WTC11 (cell line): ENCODE results near the gene TLCD1. TPM values are rescaled to one million over a fixed set of nuclear protein-coding genes. Genes with fewer than 3 reads are reported as not detected.

Experiments
- ATAC-seq: fragments of 200-7000 bp; cut with Tn5 transposase; 2 replicates; pipeline ENCODE4 v1.10.0; 2021; ENCODE audit warnings: mild to moderate bottlenecking, moderate library complexity
- CTCF ChIA-PET: fragments of 300-600 bp; sonication (Branson Sonifier 250); formaldehyde crosslinking; loops from one replicate; lab custom pipeline; 2021; ENCODE audit warnings: antibody characterized with exemption; lab: Charles Lee
- POLR2A ChIA-PET: fragments of 350-600 bp; sonication (Branson Sonifier 250); formaldehyde crosslinking; loops from one replicate; lab custom pipeline; 2021; ENCODE audit warnings: antibody characterized with exemption; lab: Charles Lee
- DNase-seq: peaks from one replicate; pipeline ENCODE4 v3.0.0; 2021; ENCODE audit warnings: low spot score
- H3K27ac Mint-ChIP-seq: 2 replicates; pipeline ENCODE4 v1.8.0; 2021; ENCODE audit warnings: mixed read lengths
- H3K27me3 Mint-ChIP-seq: 2 replicates; pipeline ENCODE4 v1.8.0; 2021; ENCODE audit warnings: low read depth, mild to moderate bottlenecking, moderate library complexity, mixed read lengths
- H3K36me3 Mint-ChIP-seq: 2 replicates; pipeline ENCODE4 v1.8.0; 2021; ENCODE audit warnings: mixed read lengths
- H3K4me1 Mint-ChIP-seq: 2 replicates; pipeline ENCODE4 v1.8.0; 2022; ENCODE audit warnings: mixed read lengths
- H3K4me3 Mint-ChIP-seq: 2 replicates; pipeline ENCODE4 v1.8.0; 2021; ENCODE audit warnings: mild to moderate bottlenecking, moderate library complexity, mixed read lengths
- H3K9me3 Mint-ChIP-seq: 2 replicates; pipeline ENCODE4 v1.8.0; 2021; ENCODE audit warnings: mixed read lengths
- CREM ChIP-seq: sonication (generic); formaldehyde crosslinking; IDR thresholded peaks from 2 replicates; pipeline ENCODE4 v1.8.1; 2022; ENCODE audit warnings: mild to moderate bottlenecking, missing genetic modification reagents, moderate library complexity
- ETV6 ChIP-seq: sonication (generic); formaldehyde crosslinking; IDR thresholded peaks from 2 replicates; pipeline ENCODE4 v1.8.1; 2022; ENCODE audit warnings: mild to moderate bottlenecking, missing genetic modification reagents
- FOXJ3 ChIP-seq: sonication (generic); formaldehyde crosslinking; IDR thresholded peaks from 2 replicates; pipeline ENCODE4 v1.9.0; 2021; ENCODE audit warnings: missing genetic modification reagents, mild to moderate bottlenecking, borderline replicate concordance
- MXD4 ChIP-seq: fragments of 250-450 bp; sonication (Bioruptor Pico); IDR thresholded peaks from 2 replicates; pipeline ENCODE4 v1.8.0; 2021; ENCODE audit warnings: mild to moderate bottlenecking, moderate library complexity, borderline replicate concordance
- NFATC4 ChIP-seq: fragments of 250-450 bp; sonication (Bioruptor Pico); IDR thresholded peaks from 2 replicates; pipeline ENCODE4 v1.9.0; 2021; ENCODE audit warnings: mild to moderate bottlenecking
- RELA ChIP-seq: sonication (generic); formaldehyde crosslinking; IDR thresholded peaks from 2 replicates; pipeline ENCODE4 v1.8.1; 2022; ENCODE audit warnings: missing genetic modification reagents, mild to moderate bottlenecking, borderline replicate concordance
- SOX15 ChIP-seq: fragments of 250-450 bp; sonication (Bioruptor Pico); IDR thresholded peaks from 2 replicates; pipeline ENCODE4 v1.9.0; 2021; ENCODE audit warnings: mild to moderate bottlenecking
- TP53 ChIP-seq: sonication (generic); formaldehyde crosslinking; IDR thresholded peaks from 2 replicates; pipeline ENCODE4 v1.8.1; 2023; ENCODE audit warnings: mild to moderate bottlenecking, missing genetic modification reagents
- ZNF671 ChIP-seq: fragments of 250-450 bp; sonication (Bioruptor Pico); IDR thresholded peaks from 2 replicates; pipeline ENCODE4 v1.8.0; 2021; ENCODE audit warnings: mild to moderate bottlenecking
- total RNA-seq: library from RNA; stranded (reverse); gene quantifications from 3 replicates; pipeline ENCODE4 v1.2.3, GENCODE V29; 2021
- TF ChIP-seq, protein P1 (sequence below): sonication (generic); formaldehyde crosslinking; IDR thresholded peaks from 2 replicates; pipeline ENCODE4 v1.8.1; 2023; ENCODE audit warnings: mild to moderate bottlenecking, missing genetic modification reagents, moderate library complexity
- TF ChIP-seq, protein P2 (sequence below): sonication (generic); formaldehyde crosslinking; IDR thresholded peaks from 2 replicates; pipeline ENCODE4 v1.8.1; 2022; ENCODE audit warnings: mild to moderate bottlenecking, missing genetic modification reagents, moderate library complexity, borderline replicate concordance
- TF ChIP-seq, protein P3 (sequence below): sonication (generic); formaldehyde crosslinking; IDR thresholded peaks from 2 replicates; pipeline ENCODE4 v1.8.1; 2022; ENCODE audit warnings: mild to moderate bottlenecking, moderate library complexity, missing genetic modification reagents
- TF ChIP-seq, protein P4 (sequence below): sonication (generic); formaldehyde crosslinking; conservative IDR thresholded peaks from 2 replicates; pipeline ENCODE4 v1.8.1; 2022; ENCODE audit warnings: mild to moderate bottlenecking, missing genetic modification reagents
- TF ChIP-seq, protein P5 (sequence below): sonication (generic); formaldehyde crosslinking; IDR thresholded peaks from 2 replicates; pipeline ENCODE4 v1.8.0; 2023; ENCODE audit warnings: missing genetic modification reagents, mild to moderate bottlenecking, borderline replicate concordance
- TF ChIP-seq, protein P6 (sequence below): sonication (generic); formaldehyde crosslinking; IDR thresholded peaks from 2 replicates; pipeline ENCODE4 v1.8.0; 2023; ENCODE audit warnings: mild to moderate bottlenecking, missing genetic modification reagents
- TF ChIP-seq, protein P7 (sequence below): fragments of 250-450 bp; sonication (Bioruptor Pico); IDR thresholded peaks from 2 replicates; pipeline ENCODE4 v2.1.2; 2022; ENCODE audit warnings: mild to moderate bottlenecking, moderate library complexity
- TF ChIP-seq, protein P8 (sequence below): sonication (generic); formaldehyde crosslinking; conservative IDR thresholded peaks from 2 replicates; pipeline ENCODE4 v1.8.1; 2023; ENCODE audit warnings: mild to moderate bottlenecking, low read depth, missing genetic modification reagents, moderate library complexity
- TF ChIP-seq, protein P9 (sequence below): sonication (generic); formaldehyde crosslinking; IDR thresholded peaks from 2 replicates; pipeline ENCODE4 v1.8.1; 2022; ENCODE audit warnings: low read depth, missing genetic modification reagents, borderline replicate concordance

The TLCD1 gene
- total RNA-seq, 1 experiment from 2014 or later = 36.0 TPM

DNA sequence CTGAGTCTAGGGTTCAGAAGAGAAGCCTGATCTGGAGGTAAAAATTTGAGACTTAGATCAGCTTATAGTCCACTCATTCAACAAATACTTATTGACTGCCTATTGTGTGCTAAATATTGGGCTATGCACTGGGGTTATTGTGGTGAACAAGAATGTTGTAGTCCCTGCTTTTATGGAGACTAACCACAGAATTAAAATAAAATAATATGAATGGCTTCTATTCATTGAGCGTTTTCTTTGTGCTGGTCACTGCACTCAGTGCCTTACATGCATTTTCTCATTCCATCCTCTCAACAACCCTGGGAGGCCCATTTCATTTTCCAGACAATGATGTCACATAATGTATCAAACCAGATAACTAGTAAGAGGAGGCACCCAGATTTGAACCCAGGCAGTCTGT is 7.3 kb upstream of the TLCD1 start:
- Mint-ChIP-seq H3K4me1 (peaks cover 8% of the 10 kb centered on the region), H3K27me3 (no peaks in the 10 kb centered on the region), H3K4me3 (no peak overlapping the region), H3K27ac (peak overlapping the region; percentile 38), H3K36me3 (peaks cover 11% of the 10 kb centered on the region), H3K9me3 (no peaks in the 10 kb centered on the region)
- CTCF ChIA-PET = interaction anchor here (12.2 kb wide), 1 partner anchor 14 kb away, joined by 541 read pairs; the partner anchor contains the start of gene TRAF4
- TF ChIP-seq RELA (no peak), TP53 (no peak), ZNF671 (CRISPR knock-in tag) (no peak), SOX15 (no peak), FOXJ3 (CRISPR knock-in tag) (no peak), CREM (CRISPR knock-in tag) (no peak), NFATC4 (no peak), ETV6 (CRISPR knock-in tag) (no peak), MXD4 (CRISPR knock-in tag) (no peak)
- TF ChIP-seq, protein P1, sequence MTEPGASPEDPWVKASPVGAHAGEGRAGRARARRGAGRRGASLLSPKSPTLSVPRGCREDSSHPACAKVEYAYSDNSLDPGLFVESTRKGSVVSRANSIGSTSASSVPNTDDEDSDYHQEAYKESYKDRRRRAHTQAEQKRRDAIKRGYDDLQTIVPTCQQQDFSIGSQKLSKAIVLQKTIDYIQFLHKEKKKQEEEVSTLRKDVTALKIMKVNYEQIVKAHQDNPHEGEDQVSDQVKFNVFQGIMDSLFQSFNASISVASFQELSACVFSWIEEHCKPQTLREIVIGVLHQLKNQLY (CRISPR knock-in tag) = no peak
- TF ChIP-seq, protein P2, sequence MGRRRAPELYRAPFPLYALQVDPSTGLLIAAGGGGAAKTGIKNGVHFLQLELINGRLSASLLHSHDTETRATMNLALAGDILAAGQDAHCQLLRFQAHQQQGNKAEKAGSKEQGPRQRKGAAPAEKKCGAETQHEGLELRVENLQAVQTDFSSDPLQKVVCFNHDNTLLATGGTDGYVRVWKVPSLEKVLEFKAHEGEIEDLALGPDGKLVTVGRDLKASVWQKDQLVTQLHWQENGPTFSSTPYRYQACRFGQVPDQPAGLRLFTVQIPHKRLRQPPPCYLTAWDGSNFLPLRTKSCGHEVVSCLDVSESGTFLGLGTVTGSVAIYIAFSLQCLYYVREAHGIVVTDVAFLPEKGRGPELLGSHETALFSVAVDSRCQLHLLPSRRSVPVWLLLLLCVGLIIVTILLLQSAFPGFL = no peak
- TF ChIP-seq, protein P3, sequence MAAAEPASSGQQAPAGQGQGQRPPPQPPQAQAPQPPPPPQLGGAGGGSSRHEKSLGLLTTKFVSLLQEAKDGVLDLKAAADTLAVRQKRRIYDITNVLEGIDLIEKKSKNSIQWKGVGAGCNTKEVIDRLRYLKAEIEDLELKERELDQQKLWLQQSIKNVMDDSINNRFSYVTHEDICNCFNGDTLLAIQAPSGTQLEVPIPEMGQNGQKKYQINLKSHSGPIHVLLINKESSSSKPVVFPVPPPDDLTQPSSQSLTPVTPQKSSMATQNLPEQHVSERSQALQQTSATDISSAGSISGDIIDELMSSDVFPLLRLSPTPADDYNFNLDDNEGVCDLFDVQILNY (CRISPR knock-in tag) = no peak
- TF ChIP-seq, protein P4, sequence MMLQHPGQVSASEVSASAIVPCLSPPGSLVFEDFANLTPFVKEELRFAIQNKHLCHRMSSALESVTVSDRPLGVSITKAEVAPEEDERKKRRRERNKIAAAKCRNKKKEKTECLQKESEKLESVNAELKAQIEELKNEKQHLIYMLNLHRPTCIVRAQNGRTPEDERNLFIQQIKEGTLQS (CRISPR knock-in tag) = no peak
- TF ChIP-seq, protein P5, sequence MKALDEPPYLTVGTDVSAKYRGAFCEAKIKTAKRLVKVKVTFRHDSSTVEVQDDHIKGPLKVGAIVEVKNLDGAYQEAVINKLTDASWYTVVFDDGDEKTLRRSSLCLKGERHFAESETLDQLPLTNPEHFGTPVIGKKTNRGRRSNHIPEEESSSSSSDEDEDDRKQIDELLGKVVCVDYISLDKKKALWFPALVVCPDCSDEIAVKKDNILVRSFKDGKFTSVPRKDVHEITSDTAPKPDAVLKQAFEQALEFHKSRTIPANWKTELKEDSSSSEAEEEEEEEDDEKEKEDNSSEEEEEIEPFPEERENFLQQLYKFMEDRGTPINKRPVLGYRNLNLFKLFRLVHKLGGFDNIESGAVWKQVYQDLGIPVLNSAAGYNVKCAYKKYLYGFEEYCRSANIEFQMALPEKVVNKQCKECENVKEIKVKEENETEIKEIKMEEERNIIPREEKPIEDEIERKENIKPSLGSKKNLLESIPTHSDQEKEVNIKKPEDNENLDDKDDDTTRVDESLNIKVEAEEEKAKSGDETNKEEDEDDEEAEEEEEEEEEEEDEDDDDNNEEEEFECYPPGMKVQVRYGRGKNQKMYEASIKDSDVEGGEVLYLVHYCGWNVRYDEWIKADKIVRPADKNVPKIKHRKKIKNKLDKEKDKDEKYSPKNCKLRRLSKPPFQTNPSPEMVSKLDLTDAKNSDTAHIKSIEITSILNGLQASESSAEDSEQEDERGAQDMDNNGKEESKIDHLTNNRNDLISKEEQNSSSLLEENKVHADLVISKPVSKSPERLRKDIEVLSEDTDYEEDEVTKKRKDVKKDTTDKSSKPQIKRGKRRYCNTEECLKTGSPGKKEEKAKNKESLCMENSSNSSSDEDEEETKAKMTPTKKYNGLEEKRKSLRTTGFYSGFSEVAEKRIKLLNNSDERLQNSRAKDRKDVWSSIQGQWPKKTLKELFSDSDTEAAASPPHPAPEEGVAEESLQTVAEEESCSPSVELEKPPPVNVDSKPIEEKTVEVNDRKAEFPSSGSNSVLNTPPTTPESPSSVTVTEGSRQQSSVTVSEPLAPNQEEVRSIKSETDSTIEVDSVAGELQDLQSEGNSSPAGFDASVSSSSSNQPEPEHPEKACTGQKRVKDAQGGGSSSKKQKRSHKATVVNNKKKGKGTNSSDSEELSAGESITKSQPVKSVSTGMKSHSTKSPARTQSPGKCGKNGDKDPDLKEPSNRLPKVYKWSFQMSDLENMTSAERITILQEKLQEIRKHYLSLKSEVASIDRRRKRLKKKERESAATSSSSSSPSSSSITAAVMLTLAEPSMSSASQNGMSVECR (CRISPR knock-in tag) = no peak
- TF ChIP-seq, protein P6, sequence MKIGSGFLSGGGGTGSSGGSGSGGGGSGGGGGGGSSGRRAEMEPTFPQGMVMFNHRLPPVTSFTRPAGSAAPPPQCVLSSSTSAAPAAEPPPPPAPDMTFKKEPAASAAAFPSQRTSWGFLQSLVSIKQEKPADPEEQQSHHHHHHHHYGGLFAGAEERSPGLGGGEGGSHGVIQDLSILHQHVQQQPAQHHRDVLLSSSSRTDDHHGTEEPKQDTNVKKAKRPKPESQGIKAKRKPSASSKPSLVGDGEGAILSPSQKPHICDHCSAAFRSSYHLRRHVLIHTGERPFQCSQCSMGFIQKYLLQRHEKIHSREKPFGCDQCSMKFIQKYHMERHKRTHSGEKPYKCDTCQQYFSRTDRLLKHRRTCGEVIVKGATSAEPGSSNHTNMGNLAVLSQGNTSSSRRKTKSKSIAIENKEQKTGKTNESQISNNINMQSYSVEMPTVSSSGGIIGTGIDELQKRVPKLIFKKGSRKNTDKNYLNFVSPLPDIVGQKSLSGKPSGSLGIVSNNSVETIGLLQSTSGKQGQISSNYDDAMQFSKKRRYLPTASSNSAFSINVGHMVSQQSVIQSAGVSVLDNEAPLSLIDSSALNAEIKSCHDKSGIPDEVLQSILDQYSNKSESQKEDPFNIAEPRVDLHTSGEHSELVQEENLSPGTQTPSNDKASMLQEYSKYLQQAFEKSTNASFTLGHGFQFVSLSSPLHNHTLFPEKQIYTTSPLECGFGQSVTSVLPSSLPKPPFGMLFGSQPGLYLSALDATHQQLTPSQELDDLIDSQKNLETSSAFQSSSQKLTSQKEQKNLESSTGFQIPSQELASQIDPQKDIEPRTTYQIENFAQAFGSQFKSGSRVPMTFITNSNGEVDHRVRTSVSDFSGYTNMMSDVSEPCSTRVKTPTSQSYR (CRISPR knock-in tag) = no peak
- TF ChIP-seq, protein P7, sequence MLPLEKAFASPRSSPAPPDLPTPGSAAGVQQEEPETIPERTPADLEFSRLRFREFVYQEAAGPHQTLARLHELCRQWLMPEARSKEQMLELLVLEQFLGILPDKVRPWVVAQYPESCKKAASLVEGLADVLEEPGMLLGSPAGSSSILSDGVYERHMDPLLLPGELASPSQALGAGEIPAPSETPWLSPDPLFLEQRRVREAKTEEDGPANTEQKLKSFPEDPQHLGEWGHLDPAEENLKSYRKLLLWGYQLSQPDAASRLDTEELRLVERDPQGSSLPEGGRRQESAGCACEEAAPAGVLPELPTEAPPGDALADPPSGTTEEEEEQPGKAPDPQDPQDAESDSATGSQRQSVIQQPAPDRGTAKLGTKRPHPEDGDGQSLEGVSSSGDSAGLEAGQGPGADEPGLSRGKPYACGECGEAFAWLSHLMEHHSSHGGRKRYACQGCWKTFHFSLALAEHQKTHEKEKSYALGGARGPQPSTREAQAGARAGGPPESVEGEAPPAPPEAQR = no peak
- TF ChIP-seq, protein P8, sequence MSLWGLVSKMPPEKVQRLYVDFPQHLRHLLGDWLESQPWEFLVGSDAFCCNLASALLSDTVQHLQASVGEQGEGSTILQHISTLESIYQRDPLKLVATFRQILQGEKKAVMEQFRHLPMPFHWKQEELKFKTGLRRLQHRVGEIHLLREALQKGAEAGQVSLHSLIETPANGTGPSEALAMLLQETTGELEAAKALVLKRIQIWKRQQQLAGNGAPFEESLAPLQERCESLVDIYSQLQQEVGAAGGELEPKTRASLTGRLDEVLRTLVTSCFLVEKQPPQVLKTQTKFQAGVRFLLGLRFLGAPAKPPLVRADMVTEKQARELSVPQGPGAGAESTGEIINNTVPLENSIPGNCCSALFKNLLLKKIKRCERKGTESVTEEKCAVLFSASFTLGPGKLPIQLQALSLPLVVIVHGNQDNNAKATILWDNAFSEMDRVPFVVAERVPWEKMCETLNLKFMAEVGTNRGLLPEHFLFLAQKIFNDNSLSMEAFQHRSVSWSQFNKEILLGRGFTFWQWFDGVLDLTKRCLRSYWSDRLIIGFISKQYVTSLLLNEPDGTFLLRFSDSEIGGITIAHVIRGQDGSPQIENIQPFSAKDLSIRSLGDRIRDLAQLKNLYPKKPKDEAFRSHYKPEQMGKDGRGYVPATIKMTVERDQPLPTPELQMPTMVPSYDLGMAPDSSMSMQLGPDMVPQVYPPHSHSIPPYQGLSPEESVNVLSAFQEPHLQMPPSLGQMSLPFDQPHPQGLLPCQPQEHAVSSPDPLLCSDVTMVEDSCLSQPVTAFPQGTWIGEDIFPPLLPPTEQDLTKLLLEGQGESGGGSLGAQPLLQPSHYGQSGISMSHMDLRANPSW (CRISPR knock-in tag) = no peak
- TF ChIP-seq, protein P9, sequence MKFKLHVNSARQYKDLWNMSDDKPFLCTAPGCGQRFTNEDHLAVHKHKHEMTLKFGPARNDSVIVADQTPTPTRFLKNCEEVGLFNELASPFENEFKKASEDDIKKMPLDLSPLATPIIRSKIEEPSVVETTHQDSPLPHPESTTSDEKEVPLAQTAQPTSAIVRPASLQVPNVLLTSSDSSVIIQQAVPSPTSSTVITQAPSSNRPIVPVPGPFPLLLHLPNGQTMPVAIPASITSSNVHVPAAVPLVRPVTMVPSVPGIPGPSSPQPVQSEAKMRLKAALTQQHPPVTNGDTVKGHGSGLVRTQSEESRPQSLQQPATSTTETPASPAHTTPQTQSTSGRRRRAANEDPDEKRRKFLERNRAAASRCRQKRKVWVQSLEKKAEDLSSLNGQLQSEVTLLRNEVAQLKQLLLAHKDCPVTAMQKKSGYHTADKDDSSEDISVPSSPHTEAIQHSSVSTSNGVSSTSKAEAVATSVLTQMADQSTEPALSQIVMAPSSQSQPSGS = no peak
- ATAC-seq (no peak), DNase-seq (no peak)
- POLR2A ChIA-PET = no interaction called here
